GM18508 (cell line): ENCODE measurements around the gene CLK3.
"Not testable (repeated sequence)": the region's sequence is repeated elsewhere in the genome, so short reads cannot be mapped to it uniquely, and the experiment has no call there.

ENCODE experiments used
- ATAC-seq: cut with Tn5 transposase; IDR thresholded peaks from one replicate; pipeline ENCODE4 v1.9.1; 2021; ENCODE audit warnings: moderate number of reproducible peaks; ENCODE audit not compliant: insufficient read depth, unreplicated experiment

CLK3 gene

DNA sequence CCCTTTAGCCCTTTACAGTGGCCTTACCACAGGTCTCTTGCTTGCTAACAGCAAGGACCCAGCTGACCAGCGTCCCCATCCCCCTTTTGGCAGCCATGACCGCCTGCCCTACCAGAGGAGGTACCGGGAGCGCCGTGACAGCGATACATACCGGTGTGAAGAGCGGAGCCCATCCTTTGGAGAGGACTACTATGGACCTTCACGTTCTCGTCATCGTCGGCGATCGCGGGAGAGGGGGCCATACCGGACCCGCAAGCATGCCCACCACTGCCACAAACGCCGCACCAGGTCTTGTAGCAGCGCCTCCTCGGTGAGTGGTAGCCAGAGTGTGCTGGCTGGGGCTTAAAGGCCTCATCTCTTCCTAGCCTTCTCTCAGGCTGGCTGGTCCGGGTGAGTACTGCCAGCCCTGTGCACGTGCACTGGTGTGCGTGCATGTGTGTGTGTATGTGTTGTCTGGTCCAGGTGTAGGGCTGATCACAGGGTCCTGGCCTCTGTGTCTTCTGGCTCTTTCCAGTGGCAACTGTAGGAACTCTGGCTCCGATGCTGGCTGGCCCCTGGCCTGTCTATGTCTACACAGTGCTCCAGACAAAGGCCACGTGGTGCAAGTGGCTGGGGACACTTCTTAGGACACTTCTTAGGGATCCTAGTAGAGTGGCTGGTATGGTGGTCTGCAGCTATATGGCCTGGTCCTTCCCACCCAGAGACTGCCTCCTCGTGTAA, 4.4 kb downstream of the CLK3 start:
- ATAC-seq: no peak

DNA sequence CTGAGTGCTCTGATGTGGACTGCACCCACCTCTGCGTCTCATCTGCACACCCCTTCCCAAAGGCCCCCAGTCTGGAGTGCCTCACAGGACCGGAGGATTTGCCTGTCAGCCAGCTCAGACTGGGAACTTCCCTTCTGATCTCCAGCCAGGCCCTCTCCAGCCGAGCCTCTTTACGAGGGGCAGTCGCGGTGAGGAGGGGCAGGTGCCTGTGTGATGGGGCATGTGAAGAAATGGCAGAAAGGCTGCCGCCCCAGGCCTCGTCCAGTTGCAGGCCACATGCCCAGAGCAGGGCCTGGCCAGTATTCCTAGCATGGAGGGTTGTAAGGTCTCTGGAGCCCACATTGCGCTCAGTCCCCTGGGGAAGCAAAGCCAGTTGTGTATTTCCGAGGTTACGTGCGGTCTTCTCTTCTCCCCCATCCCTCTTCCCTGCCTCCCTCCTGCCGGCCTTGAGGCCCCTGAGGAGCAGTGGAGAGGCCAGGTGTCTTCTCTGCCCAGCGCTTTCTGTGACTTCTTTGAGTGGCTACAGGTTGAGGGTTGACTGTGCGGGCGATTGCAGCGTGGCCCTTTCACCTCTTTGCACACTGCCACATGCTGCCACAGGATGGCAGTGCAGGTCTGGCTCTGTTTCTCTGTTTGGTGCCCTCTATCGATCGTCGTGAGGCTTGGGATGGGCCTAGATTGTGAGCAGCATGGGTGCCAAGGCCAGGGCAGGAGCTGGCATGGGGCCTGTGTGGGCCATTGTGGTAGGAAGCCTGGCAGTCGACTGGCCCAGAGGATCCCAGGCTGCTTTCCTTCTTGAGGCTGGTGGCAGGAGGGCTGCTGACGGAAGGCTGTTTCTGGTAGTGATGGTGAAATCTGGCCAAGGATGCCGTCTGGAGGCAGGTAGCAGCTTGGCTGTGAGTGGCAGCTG, 5.3 kb downstream of the CLK3 start:
- ATAC-seq: no peak

DNA sequence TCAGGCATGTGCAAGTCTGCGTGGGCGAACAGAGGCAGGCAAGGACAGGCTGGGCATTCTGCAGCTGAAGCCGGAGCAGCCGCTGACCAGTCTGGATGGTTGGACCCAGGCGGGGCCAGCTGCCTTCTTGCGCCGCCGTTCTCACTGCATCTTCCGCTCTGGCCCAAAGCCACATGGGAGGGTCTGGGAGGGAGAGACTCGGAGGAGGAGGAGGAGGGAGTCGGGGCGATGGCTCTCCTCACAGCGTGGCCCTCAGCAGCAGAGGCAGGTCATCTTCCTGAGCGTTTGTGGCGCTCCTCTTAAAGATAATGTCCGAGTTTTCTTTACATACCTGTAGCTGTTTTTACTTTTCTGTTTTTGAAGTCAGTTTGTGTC, 5.9 kb downstream of the CLK3 start:
- ATAC-seq: no peak

DNA sequence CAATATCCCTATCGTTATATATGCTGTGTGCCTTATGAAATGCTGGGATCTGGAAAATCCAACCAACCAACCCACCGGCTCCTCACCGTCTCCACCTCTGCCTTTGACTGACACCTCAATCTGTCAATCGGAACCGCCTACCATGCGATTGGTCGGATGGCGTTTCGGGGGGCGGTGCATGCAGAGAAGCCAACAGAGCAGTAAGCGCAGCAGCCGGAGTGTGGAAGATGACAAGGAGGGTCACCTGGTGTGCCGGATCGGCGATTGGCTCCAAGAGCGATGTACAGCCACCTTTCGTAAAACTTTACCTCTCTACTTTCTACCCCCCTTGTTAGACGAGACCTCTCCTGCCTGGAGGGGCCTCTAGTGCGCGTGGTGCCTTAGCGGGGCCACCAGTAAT, 6.3 kb downstream of the CLK3 start:
- ATAC-seq: no peak

DNA sequence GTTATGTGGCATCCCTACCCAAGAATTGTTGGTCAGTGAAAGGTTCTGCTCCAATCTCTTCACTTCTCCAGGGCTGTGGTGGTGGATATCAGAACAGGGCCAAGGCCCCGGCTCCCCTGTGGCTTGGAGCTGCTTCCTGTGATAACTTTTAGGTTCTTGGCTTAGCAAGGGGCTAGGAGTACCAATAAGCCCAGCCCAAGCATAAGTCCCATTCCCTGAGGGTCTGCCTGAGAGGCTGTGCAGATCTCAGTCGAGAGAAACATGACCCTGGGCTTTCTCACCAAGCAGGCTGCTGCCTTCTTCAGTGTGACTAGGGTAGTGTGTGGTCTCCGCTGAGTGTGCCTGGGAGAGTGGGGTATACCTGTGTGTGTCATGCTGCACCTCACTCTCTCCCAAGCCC, 7.1 kb downstream of the CLK3 start:
- ATAC-seq: no peak

DNA sequence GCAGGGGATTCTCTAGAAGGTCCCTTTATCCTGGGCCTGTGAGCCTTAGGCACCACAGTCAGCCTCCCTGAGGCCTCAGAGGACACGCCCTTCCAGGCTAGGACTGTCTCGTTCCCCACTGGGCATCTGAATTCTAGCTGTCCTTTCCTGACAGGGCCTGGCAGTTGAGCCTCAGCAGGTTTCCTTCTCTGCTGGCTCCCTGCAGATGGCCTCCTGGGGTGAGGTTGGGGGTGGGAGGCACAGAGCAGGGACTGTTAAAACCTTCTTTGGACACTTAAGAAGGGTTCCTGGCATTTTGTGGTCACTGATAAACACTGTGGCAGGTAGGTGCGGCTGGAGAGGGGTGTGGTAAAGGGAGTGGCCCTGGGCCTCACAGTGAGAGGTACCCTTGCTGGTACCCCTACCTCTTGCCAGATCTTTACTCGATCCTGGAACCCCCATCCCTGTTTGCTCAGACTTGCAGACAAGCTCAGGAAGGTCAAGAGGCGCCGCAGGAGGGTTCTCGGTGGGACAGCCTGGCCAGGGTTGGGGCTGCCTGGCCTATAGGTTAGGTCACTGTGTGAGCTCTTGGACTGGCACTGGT, 8.5 kb downstream of the CLK3 start:
- ATAC-seq: no peak

DNA sequence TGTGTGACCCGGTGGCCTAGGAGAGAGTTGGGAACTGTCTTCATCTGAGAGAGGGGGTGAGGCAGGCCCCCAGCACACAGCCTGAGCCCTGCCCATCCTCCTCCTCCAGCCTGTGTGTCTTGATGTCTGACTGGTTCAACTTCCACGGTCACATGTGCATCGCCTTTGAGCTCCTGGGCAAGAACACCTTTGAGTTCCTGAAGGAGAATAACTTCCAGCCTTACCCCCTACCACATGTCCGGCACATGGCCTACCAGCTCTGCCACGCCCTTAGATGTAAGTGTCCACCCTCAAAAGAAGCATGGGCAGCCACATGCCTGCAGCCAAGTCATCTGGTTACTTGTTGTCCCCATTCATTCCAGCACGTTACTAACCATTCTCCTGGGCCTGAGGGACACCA, 10.1 kb downstream of the CLK3 start:
- no peak for ATAC-seq

DNA sequence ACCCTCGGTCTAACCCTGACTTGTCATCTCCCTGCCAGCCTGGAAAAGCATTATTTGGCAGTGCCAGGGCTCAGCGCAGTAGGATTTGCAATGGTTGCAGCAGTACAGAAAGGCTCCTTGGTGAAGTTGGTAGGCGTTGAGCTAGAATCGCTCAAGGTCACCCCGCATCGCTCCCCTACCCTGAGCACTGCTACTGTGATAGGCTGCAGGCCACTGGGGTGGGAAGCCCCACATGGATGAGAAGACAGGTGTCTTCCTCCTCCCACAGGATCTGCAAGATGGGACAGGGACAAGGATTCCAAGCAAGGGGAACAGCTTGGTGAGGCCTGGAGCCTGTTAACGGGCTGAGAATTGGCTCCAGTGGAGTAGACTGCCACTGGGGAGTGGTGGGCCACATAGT, 10.7 kb downstream of the CLK3 start:
- no peak for ATAC-seq

DNA sequence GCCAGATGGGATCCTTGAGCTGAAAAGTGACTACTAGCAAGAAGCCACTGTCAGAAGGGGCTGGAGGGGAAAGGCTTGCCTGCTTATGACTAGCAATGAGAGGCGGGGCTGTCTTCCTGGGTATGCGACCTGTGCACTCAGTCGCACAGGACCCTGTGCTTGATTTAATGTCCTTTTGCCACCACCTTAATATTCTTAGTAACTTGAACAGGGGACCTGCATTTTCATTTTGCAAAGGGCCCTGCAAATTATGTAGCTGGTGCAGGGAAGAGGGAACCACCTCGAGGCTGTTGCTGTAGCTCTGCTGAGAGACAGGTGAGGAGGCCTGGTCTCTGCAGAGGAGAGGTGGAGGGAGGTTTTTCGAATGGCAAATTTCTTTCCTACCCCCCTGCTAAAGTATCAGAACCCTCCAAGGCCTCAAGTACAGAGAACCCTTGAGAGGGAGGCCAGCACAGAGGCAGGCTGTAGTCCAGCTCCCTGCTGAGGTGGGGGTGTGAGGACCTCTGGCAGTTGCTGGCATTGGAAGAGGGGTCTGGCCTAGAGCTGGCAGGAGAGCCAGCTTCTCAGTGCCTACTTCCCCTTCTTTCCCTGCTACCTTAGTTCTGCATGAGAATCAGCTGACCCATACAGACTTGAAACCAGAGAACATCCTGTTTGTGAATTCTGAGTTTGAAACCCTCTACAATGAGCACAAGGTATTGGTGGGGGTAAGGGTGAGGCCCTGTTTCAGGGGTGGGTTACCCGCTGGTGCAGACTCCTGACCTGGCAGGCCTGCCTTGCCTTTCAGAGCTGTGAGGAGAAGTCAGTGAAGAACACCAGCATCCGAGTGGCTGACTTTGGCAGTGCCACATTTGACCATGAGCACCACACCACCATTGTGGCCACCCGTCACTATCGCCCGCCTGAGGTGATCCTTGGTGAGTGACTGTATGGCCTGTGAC, 11.4 kb downstream of the CLK3 start:
- ATAC-seq: no peak

DNA sequence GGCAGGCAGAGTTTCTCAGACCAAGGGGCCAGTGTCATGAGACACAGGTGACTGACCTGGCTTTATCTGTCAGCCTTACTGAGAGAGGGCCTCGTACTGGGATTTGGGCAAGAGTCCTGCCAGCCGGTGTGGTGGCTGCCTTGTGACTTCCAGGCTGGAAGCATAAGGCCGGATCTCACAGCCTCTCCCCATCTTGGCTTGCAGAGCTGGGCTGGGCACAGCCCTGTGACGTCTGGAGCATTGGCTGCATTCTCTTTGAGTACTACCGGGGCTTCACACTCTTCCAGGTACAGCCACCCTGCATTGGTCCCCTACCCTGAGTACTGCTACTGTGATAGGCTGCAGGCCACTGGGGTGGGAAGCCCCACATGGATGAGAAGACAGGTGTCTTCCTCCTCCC, 12.1 kb downstream of the CLK3 start:
- ATAC-seq: no peak

DNA sequence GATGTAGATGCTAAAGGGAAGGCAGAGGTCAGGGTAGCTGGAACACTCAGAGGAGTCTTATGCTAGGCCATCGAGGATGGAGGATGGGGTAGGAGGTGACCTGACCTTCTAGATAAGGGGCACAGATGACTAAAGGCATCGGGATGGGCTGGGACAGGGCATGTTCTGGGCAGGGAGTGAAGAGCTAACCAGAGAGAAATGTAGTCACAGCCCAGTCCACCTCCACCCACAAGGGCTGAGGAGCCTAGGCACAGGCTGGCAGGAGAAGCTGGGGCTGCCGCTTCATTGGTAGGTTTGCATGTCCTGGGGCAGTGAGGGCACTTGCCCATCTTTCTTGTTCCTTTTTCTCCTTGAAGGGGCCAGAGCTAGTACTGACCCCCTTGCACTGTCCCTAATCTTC, 12.6 kb downstream of the CLK3 start:
- no peak for ATAC-seq

DNA sequence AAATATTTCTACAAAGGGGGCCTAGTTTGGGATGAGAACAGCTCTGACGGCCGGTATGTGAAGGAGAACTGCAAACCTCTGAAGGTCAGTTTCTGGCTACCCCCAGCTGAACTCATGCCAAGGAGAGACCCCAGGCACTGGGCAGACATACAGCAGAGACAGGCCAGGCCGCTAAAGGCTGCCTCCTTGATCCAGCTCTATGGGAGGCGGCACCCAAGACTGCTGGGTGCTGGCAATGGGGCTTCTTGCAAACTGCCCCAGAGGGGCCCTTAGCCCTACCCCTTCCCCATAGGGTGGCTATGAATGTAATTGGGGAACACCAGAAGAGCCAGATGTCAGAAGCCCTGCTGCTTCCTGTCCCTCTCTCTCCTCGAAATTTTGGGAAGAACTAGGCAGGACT, 13.3 kb downstream of the CLK3 start:
- no peak for ATAC-seq

DNA sequence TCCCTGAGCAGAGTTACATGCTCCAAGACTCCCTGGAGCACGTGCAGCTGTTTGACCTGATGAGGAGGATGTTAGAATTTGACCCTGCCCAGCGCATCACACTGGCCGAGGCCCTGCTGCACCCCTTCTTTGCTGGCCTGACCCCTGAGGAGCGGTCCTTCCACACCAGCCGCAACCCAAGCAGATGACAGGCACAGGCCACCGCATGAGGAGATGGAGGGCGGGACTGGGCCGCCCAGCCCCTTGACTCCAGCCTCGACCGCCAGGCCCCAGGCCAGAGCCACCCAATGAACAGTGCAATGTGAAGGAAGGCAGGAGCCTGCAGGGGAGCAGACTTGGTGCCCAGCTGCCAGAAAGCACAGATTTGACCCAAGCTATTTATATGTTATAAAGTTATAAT, 14.1 kb downstream of the CLK3 start:
- ATAC-seq: not testable (repeated sequence)

DNA sequence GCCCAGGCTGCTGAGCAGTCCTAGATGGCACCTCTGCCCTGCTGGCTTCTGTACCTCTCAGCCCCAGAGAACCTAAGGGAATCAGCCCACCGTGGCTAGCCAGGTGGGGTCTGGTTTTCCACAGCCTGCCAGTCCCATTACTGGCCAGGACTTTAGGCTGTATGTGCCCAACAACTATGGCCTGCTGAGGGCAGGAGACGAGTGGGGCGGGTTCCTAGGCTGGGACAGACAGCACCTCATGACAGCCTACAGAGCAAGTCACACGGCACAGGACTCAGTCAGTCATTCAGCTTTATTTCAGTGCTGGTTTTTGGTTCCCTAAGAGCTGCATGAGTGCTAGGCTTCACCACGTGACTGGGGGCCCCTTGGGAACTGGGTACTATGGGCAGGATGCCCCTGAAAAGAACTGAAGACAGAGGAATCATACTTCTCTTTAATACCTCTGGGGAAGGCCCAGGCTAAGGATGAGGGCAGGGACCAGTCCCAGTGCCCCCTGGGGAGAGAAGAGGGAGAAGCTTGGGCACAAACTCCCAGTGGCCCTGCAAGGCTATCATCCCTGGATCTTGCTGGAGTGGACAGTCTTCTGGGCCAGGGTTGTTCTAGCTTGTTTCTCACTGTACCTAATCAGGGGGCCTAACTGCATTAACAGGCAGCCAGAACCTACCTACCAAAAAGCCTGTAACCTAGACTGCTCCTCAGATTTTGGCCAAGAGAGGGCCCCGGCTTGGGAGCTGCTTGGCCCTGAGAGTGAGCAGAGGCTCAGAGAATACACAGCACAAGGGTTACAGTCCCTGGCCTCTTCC, 14.8 kb downstream of the CLK3 start:
- ATAC-seq: no peak

DNA sequence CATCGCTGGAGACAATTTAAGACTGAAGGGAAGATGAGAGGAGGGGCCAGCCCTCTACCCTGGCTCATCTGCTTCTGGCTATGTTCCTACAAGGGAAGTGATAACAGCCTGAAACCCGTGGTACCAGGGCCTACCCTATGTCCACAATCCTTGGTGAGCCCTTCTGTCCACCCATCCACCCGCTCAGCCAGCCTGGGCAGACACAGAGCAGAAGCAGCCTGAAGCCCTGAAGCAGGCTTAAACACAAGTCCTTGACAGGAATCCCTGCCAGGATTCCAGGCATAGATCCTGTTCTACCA, 15.4 kb downstream of the CLK3 start:
- no peak for ATAC-seq

DNA sequence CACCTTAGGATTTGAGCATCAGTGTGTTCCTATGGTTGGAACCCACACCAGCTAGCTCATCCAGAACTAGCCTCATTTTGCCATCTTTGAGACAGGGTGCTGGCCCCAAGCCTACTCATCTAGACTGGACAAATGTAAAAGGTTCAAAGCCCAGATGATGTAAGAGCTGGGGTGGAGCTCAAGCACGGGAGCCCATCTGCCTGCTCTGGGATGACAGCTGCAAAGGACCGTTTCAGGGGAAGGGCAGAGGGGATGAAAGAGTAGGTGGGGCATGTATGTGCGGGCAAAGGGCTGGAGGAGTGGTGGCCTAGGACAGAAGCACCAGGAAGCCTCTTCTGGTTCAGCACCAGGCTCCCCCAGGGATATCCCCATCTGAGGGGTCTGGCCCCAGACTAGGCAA, 15.8 kb downstream of the CLK3 start:
- no peak for ATAC-seq

DNA sequence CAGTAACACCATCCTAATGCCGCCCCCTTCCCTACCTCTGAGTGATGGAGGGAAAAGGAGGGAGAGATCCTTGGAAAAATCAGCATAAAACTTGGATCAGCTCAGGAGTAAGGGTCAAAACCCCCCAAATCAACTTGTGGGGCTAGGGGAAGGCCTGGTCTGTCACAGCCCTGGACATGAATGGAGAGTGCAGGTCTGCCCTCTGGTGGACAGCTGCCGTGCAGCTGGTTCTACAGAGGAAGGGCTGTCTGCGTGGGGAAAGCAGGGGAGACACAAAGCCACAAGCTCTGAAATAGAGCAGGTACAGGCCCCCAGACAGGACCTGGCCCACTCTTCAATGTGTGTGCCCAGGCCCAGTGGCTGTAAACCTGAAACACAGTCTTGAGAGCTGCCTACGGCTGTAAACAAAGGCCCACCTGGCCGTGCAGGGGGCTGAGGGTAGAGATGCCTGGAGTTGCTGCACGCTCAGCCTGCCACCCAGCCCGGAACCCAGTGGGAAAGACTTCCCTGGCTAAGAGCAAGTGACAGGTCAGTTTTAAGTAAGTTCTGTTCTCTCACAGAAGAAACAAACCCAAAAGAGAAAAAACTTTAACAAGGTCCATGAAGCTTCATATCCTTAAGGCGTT, 16.4 kb downstream of the CLK3 start:
- ATAC-seq: no peak

DNA sequence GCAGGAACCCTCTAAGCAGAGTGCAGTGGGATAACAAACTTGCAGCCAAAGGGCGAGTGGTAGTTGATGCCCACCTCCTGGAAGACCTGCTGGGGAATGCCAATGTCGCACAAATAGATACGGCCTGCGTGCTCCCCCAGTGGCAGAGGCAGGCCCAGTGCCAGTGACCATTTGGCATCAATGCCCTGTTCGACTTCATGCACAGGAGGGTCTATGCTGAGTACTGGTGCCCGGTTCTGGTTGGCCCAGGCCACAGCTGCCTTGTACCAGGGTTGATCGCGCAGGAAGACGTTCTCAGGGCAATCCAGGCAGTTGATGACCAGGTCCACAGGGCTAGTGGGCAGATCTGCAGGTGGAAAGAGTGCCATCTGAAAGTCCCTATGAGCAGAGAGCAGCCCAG, 17.0 kb downstream of the CLK3 start:
- no peak for ATAC-seq

DNA sequence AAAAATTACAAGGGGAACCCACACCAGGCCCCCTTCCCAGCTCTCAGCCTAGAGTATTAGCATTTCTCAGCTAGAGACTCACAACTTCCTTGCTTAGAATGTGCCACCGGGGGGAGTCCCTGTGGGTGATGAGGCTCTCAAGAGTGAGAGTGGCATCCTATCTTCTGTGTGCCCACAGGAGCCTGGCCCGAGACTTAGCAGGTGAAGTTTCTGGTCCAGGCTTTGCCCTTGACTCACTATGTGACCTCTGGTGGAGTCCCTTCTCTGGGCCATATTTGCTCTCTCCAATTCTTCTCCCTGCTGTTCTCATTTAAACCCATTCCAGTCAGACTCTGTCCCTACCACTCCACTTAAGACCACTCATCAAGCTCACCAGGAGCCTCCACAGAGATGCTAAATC, 18.1 kb downstream of the CLK3 start:
- ATAC-seq: no peak
